ENCODE results near the gene ZNG1B. TPM values are rescaled to one million over a fixed set of nuclear protein-coding genes. Genes with fewer than 3 reads are reported as not detected.
"Not testable (repeated sequence)": the region's sequence is repeated elsewhere in the genome, so short reads cannot be mapped to it uniquely, and the experiment has no call there.

The ZNG1B gene
- 45.0 and 49.7 TPM in 2 replicates for total RNA-seq (2022)
- Bru-seq, nascent RNA = percentile 88 among the genes with signal in this experiment
- percentile 71 among the genes with signal in this experiment for BruChase-seq, experiment 1, labeled RNA remaining after a 6-hour chase
- BruChase-seq, experiment 2, labeled RNA remaining after a 2-hour chase = percentile 79 among the genes with signal in this experiment
- long read RNA-seq, transcript CBWD2-209 (3 exons, 880 nt) = minor isoform, 20 of 169 reads
- long read RNA-seq, transcript CBWD2-203 (14 exons, 1,665 nt) = minor isoform, 9 of 169 reads
- long read RNA-seq, transcript CBWD2-202 (16 exons, 1,740 nt) = minor isoform, 7 of 169 reads
- long read RNA-seq, transcript CBWD2-201 (15 exons, 1,812 nt) = major isoform, 108 of 169 reads
- long read RNA-seq, partial matches to known transcripts = 4 of 169 reads
- long read RNA-seq, other reads (novel, unspliced or antisense) = 21 of 169 reads

DNA sequence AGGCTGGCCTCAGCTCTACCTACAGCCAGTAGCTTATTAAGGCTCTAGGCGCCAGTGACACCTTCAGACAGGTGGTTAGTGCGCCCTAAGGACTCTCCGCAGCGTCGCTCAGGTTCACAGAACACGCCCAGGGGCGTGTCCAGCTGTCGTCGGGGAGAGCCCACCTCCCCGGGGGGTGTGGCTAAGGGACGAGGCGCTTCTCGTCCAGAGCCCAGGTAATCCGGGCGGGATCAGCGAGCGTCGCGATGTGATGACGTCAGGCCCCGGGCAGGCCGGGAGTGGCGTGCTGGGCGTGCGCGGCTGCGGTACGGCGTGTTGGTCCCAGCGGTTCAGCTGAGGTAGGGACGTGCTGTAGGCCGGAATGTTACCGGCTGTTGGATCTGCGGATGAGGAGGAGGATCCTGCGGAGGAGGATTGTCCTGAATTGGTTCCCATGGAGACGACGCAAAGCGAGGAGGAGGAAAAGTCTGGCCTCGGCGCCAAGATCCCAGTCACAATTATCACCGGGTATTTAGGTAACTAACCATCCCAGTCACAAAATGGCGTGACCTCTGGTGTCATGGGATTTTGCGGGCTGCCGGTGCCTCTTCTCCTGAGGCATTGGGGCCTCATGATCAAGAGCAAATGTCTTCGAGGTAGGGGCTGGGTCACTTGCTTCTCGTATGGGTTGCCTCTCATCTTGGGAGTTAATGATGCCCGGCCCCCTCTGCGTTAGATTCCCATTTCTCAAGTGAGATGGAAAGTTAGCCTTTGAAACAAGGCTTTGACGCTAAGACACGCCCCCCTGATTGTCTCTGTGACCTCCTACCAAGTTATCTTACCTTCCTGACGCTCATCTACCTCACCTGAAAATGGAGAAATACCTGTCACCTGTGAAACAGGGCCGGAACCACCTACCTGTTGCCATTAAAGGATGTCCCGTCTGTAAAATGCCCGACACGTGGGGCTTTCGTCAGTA is at the start of gene ZNG1B:
Gene ZNG1B, plus strand, starts transcription at position 184 of the 958 bp plus-strand sequence. Its CDS starts 178 bp downstream, at position 362.
- H3K4me1 Mint-ChIP-seq (ENCODE audit: low read depth, unreplicated experiment); intact Hi-C loops (cut with micrococcal nuclease; ENCODE audit: unreplicated experiment); H3K9me3 Mint-ChIP-seq (ENCODE audit: low read depth, unreplicated experiment); CTCF ChIA-PET; H3K27me3 Mint-ChIP-seq (ENCODE audit: unreplicated experiment): not testable (repeated sequence)
- peak; percentile 87 for DNase-seq
- TSS peak; percentile 88 for BruUV-seq (replicated peaks)
- Mint-ChIP-seq H3K27ac (ENCODE audit: unreplicated experiment) (peak within 1 kb of the TSS; percentile 81), H3K4me3 (ENCODE audit: low read depth, unreplicated experiment) (peak within 1 kb of the TSS; percentile 65), H3K36me3 (ENCODE audit: insufficient read depth, unreplicated experiment) (peaks cover 11% of the 10 kb centered on the region)

DNA sequence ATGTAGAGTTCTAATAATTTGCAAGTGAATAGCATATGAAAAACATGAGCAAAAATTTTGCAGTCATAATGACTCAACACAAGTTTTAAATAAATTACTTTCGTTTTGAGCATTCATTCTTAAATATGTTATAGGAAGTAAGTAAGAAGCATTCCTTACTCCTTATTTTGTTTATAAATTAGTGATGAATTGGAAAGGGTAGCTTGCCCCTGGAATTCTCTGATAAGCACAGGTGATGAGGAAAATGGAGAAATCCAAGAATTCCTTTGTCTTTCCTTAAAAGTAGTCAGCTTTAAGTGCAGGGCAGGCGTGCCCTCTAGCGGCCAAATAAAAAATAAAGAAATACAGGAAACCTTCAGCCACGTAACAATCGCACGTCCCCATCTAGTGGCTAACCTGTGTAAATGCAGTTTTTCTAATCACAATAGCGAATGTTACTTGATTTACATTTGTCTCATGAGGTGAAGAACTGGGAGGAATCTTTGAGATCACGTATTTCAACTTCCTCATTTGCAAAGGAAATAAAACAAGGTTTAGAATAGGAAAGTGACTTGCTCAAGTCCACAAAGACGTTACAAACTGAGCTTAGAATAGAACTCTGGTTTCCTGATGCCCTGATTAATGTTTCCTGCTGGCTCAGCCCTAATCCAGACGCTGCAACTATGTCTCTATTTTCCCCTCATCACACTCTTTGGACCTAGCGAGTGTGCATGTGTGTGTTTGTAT is 47.2 kb upstream of the ZNG1B start:
- H3K9me3 Mint-ChIP-seq (ENCODE audit: low read depth, unreplicated experiment) = no peaks in the 10 kb centered on the region
- intact Hi-C loops (cut with micrococcal nuclease; ENCODE audit: unreplicated experiment) = loop anchor here (2.0 to 5.0 kb wide), 4 partner anchors 143 to 308 kb away; no protein-coding TSS in a partner anchor
- no peak overlapping the region for H3K4me3 Mint-ChIP-seq (ENCODE audit: low read depth, unreplicated experiment)
- TF ChIP-seq, protein P1, sequence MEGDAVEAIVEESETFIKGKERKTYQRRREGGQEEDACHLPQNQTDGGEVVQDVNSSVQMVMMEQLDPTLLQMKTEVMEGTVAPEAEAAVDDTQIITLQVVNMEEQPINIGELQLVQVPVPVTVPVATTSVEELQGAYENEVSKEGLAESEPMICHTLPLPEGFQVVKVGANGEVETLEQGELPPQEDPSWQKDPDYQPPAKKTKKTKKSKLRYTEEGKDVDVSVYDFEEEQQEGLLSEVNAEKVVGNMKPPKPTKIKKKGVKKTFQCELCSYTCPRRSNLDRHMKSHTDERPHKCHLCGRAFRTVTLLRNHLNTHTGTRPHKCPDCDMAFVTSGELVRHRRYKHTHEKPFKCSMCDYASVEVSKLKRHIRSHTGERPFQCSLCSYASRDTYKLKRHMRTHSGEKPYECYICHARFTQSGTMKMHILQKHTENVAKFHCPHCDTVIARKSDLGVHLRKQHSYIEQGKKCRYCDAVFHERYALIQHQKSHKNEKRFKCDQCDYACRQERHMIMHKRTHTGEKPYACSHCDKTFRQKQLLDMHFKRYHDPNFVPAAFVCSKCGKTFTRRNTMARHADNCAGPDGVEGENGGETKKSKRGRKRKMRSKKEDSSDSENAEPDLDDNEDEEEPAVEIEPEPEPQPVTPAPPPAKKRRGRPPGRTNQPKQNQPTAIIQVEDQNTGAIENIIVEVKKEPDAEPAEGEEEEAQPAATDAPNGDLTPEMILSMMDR (IDR thresholded peaks at IDR 0.05; ENCODE audit: unreplicated experiment) = peak; percentile 92
- no peaks in the 10 kb centered on the region for H3K36me3 Mint-ChIP-seq (ENCODE audit: insufficient read depth, unreplicated experiment)
- no peaks in the 10 kb centered on the region for H3K27me3 Mint-ChIP-seq (ENCODE audit: unreplicated experiment)
- CTCF ChIA-PET = interaction anchor here (0.6 to 2.1 kb wide), 9 partner anchors 20 to 1045 kb away, joined by 3 to 22 read pairs (median 6); no protein-coding TSS in a partner anchor
- peak overlapping the region; percentile 22 for H3K27ac Mint-ChIP-seq (ENCODE audit: unreplicated experiment)
- H3K4me1 Mint-ChIP-seq (ENCODE audit: low read depth, unreplicated experiment) = no peaks in the 10 kb centered on the region
- DNase-seq = peak; percentile 77
- no TSS peak for BruUV-seq (replicated peaks)

DNA sequence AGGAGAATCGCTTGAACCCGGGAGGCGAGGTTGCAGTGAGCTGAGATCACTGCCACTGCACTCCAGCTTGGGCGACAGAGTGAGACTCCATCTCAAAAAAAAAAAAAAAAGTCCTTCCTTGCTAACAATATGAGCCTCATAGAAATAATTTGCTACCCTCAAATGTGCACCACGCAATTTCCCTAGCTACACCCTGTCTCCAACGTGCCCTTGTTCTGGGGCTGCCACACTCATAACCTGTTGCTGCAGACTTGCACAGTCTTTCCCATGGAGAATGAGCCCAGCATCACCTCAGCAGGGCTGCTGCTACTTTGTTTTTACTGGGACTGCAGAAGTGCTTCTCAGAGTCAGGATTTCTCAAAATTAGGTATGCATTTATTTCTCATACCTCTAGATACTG is 46.4 kb upstream of the ZNG1B start:
- no peak for DNase-seq
- Mint-ChIP-seq H3K27me3 (ENCODE audit: unreplicated experiment) (no peaks in the 10 kb centered on the region), H3K36me3 (ENCODE audit: insufficient read depth, unreplicated experiment) (no peaks in the 10 kb centered on the region), H3K4me1 (ENCODE audit: low read depth, unreplicated experiment) (no peaks in the 10 kb centered on the region), H3K9me3 (ENCODE audit: low read depth, unreplicated experiment) (no peaks in the 10 kb centered on the region), H3K27ac (ENCODE audit: unreplicated experiment) (no peak overlapping the region), H3K4me3 (ENCODE audit: low read depth, unreplicated experiment) (no peak overlapping the region)
- CTCF ChIA-PET = interaction anchor here (0.7 to 2.1 kb wide), 5 partner anchors 186 to 1044 kb away, joined by 3 to 22 read pairs (median 9); no protein-coding TSS in a partner anchor
- intact Hi-C loops (cut with micrococcal nuclease; ENCODE audit: unreplicated experiment) = loop anchor here (2.0 to 5.0 kb wide), 4 partner anchors 144 to 309 kb away; no protein-coding TSS in a partner anchor
- TF ChIP-seq, protein P1 (IDR thresholded peaks at IDR 0.05; ENCODE audit: unreplicated experiment) = no peak
- BruUV-seq (replicated peaks) = no TSS peak

DNA sequence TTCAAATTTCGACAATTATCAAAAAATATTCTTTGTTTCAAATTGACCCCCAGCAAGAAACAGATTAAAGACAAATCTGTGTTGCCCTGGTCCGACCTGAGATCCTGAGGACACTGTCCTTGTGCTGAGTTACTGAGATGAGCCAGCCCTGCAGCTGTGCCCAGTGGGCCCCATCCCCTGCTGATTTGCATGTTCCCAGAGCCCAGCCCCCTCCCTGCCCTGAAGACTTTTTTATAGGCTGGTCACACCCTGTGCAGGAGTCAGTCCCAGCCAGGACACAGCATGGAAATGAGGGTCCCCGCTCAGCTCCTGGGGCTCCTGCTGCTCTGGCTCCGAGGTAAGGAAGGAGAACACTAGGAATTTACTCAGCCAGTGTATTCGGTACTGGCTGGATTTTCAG is 31.4 kb upstream of the ZNG1B start:
- no peak for DNase-seq
- CTCF ChIA-PET = no interaction called here
- no peaks in the 10 kb centered on the region for H3K9me3 Mint-ChIP-seq (ENCODE audit: low read depth, unreplicated experiment)
- BruUV-seq (replicated peaks) = no TSS peak
- no peak overlapping the region for H3K4me3 Mint-ChIP-seq (ENCODE audit: low read depth, unreplicated experiment)
- TF ChIP-seq, protein P1 (IDR thresholded peaks at IDR 0.05; ENCODE audit: unreplicated experiment) = no peak
- H3K27me3 Mint-ChIP-seq (ENCODE audit: unreplicated experiment) = no peaks in the 10 kb centered on the region
- H3K27ac Mint-ChIP-seq (ENCODE audit: unreplicated experiment) = no peak overlapping the region
- peaks cover 5% of the 10 kb centered on the region for H3K36me3 Mint-ChIP-seq (ENCODE audit: insufficient read depth, unreplicated experiment)
- peaks cover 9% of the 10 kb centered on the region for H3K4me1 Mint-ChIP-seq (ENCODE audit: low read depth, unreplicated experiment)
- intact Hi-C loops (cut with micrococcal nuclease; ENCODE audit: unreplicated experiment) = no loop called here

Measured in Calu3 (cell line).